ENCODE data around the gene RPL5. TPM values are rescaled to one million over a fixed set of nuclear protein-coding genes. Genes with fewer than 3 reads are reported as not detected.

RPL5 gene
- polyA plus RNA-seq, 4 donors, result 1,004 to 2,638 (median 1,885) TPM

DNA sequence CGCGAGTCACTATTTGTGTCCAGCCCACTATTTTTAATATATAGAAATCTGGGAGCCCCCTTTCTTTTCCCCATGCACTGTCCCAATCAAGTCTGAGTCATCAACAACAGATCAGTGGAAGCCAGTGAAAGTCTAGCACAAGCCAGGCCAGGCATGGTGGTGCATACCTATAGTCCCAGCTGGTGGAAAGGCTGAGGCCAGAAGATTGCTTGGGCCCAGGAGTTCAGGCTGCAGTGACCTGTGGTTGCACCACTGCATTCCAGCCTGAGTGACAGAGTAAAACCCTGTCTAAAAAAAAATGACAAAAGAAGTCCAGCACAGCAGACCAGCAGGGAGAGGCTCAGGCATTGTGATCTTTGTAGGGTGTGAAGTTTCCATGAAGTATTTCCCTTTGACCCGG, 9.0 kb upstream of the RPL5 start:
- H3K4me1 ChIP-seq (ENCODE audit: control insufficient read depth in 3 of 3, insufficient read depth in 2 of 3, low read depth in 1 of 3, low read length in 2 of 3), result peaks cover 0 to 4% (median 0%) of the 10 kb centered on the region in 3 donors
- no peaks in the 10 kb centered on the region for H3K9me3 ChIP-seq (ENCODE audit: control insufficient read depth in 2 of 2, insufficient read depth in 1 of 2, low read depth in 1 of 2, low read length in 1 of 2)
- no peaks in the 10 kb centered on the region for H3K36me3 ChIP-seq (ENCODE audit: control insufficient read depth in 3 of 3, insufficient read depth in 2 of 3, low read depth in 1 of 3, low read length in 3 of 3)
- no peak overlapping the region for H3K27ac ChIP-seq (ENCODE audit: low read depth in 1 of 3, low read length in 2 of 3)
- 59 to 86% (median 83%) methylated on average over 3 of the region's 3 CpGs for WGBS, 3 donors
- DNase-seq (no peak), FAIRE-seq (no peak)
- no peaks in the 10 kb centered on the region for H3K27me3 ChIP-seq (ENCODE audit: control insufficient read depth in 3 of 3, insufficient read depth in 3 of 3, low read length in 3 of 3)
- H3K4me3 ChIP-seq (ENCODE audit: low read depth in 1 of 3, low read length in 3 of 3), result no peak overlapping the region

- no peak for FAIRE-seq
- DNase-seq, result no peak
- 66 to 81% (median 73%) methylated on average over 6 of the region's 6 CpGs for WGBS, 3 donors
- Histone ChIP-seq H3K4me3 (ENCODE audit: low read depth in 1 of 3, low read length in 3 of 3) (no peak overlapping the region), H3K27ac (ENCODE audit: low read depth in 1 of 3, low read length in 2 of 3) (no peak overlapping the region), H3K4me1 (ENCODE audit: control insufficient read depth in 3 of 3, insufficient read depth in 2 of 3, low read depth in 1 of 3, low read length in 2 of 3) (no peaks in the 10 kb centered on the region), H3K36me3 (ENCODE audit: control insufficient read depth in 3 of 3, insufficient read depth in 2 of 3, low read depth in 1 of 3, low read length in 3 of 3) (no peaks in the 10 kb centered on the region), H3K9me3 (ENCODE audit: control insufficient read depth in 2 of 2, insufficient read depth in 1 of 2, low read depth in 1 of 2, low read length in 1 of 2) (no peaks in the 10 kb centered on the region), H3K27me3 (ENCODE audit: control insufficient read depth in 3 of 3, insufficient read depth in 3 of 3, low read length in 3 of 3) (no peaks in the 10 kb centered on the region)
These were observed 5.0 kb upstream of the RPL5 start for GRCh38 chr1:92826792-92827191.

- WGBS, 3 donors, result 46 to 62% (median 48%) methylated on average over 4 of the region's 4 CpGs
- no peak for FAIRE-seq
- Histone ChIP-seq H3K27me3 (ENCODE audit: control insufficient read depth in 3 of 3, insufficient read depth in 3 of 3, low read length in 3 of 3) (no peaks in the 10 kb centered on the region), H3K4me3 (ENCODE audit: low read depth in 1 of 3, low read length in 3 of 3) (no peak overlapping the region), H3K27ac (ENCODE audit: low read depth in 1 of 3, low read length in 2 of 3) (peak overlapping the region in 1 of 3 donors; percentile 20), H3K36me3 (ENCODE audit: control insufficient read depth in 3 of 3, insufficient read depth in 2 of 3, low read depth in 1 of 3, low read length in 3 of 3) (peaks cover 2 to 18% (median 7%) of the 10 kb centered on the region in 3 donors), H3K4me1 (ENCODE audit: control insufficient read depth in 3 of 3, insufficient read depth in 2 of 3, low read depth in 1 of 3, low read length in 2 of 3) (peaks cover 0 to 10% (median 3%) of the 10 kb centered on the region in 3 donors), H3K9me3 (ENCODE audit: control insufficient read depth in 2 of 2, insufficient read depth in 1 of 2, low read depth in 1 of 2, low read length in 1 of 2) (no peaks in the 10 kb centered on the region)
- peak in 1 of 2 donors; percentile 28 for DNase-seq
These were observed 475 bp upstream of the RPL5 start for GRCh38 chr1:92831368-92831761.

DNA sequence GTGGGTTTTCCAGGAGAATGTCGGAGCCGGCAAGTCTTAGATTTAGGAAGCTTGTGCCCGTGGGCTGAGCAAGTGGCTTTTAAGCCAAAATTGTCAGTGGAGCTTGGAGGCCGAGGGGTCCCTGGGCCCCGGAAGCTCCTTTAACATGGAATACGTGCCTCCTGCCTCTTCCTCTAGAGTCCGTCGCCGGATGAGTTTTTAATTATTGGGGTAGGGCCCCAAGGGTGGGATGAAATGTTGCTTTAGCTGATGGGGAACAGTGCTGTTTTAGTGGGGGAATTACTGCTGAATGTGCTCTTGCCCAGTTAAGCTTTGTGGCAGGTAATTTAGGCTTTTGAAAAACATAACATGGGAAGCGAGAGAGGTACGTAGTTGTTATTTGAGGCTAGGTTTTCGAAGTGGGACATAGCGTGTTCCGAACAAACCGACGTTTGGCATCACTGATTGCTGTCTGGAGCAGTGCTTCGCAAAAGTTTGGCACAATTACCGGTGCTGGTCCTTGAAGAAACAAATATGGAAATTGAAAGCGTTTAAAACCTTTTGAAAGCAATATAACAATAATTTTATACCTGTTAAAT, 786 bp downstream of the RPL5 start:
- FAIRE-seq (no peak), DNase-seq (no peak)
- whole genome bisulfite sequencing, 3 donors, result 0 to 1% (median 1%) methylated on average over 19 of the region's 19 CpGs
- Histone ChIP-seq H3K27ac (ENCODE audit: low read depth in 1 of 3, low read length in 2 of 3) (peak overlapping the region; percentile 82 to 96 (median 90)), H3K9me3 (ENCODE audit: control insufficient read depth in 2 of 2, insufficient read depth in 1 of 2, low read depth in 1 of 2, low read length in 1 of 2) (no peaks in the 10 kb centered on the region), H3K27me3 (ENCODE audit: control insufficient read depth in 3 of 3, insufficient read depth in 3 of 3, low read length in 3 of 3) (no peaks in the 10 kb centered on the region), H3K4me1 (ENCODE audit: control insufficient read depth in 3 of 3, insufficient read depth in 2 of 3, low read depth in 1 of 3, low read length in 2 of 3) (peaks cover 0 to 10% (median 3%) of the 10 kb centered on the region in 3 donors), H3K4me3 (ENCODE audit: low read depth in 1 of 3, low read length in 3 of 3) (peak overlapping the region; percentile 83 to 99 (median 98)), H3K36me3 (ENCODE audit: control insufficient read depth in 3 of 3, insufficient read depth in 2 of 3, low read depth in 1 of 3, low read length in 3 of 3) (peaks cover 3 to 18% (median 10%) of the 10 kb centered on the region in 3 donors)

DNA sequence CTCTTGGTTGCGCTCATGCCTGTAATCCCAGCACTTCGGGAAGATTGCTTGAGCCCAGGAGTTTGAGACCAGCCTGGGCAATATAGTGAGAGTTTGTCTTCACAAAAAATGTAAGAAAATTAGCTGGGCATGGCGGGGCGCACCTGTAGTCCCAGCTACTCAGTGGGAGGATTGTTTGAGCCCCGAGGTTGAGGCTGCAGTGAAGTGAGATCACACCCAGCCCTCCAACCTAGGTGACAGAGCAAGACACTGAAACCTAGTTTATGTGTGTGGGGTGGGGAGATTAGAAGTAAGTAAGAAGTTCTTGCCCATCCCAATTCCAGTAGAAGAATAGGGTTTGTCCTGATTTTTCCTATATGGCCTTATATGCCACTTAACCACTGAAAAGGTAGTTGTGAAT, 2.0 kb downstream of the RPL5 start:
- Histone ChIP-seq H3K4me3 (ENCODE audit: low read depth in 1 of 3, low read length in 3 of 3) (peak overlapping the region in 2 of 3 donors; percentile 37 to 83), H3K27me3 (ENCODE audit: control insufficient read depth in 3 of 3, insufficient read depth in 3 of 3, low read length in 3 of 3) (no peaks in the 10 kb centered on the region), H3K27ac (ENCODE audit: low read depth in 1 of 3, low read length in 2 of 3) (no peak overlapping the region), H3K4me1 (ENCODE audit: control insufficient read depth in 3 of 3, insufficient read depth in 2 of 3, low read depth in 1 of 3, low read length in 2 of 3) (peaks cover 0 to 10% (median 3%) of the 10 kb centered on the region in 3 donors), H3K36me3 (ENCODE audit: control insufficient read depth in 3 of 3, insufficient read depth in 2 of 3, low read depth in 1 of 3, low read length in 3 of 3) (peaks cover 8 to 19% (median 10%) of the 10 kb centered on the region in 3 donors), H3K9me3 (ENCODE audit: control insufficient read depth in 2 of 2, insufficient read depth in 1 of 2, low read depth in 1 of 2, low read length in 1 of 2) (no peaks in the 10 kb centered on the region)
- WGBS, 3 donors, result 19 to 46% (median 21%) methylated on average over 5 of the region's 5 CpGs
- FAIRE-seq (no peak), DNase-seq (no peak)

GRCh38 chr1:92834617-92835016, 2.8 kb downstream of the RPL5 start:
- no peak for DNase-seq
- H3K27me3 ChIP-seq (ENCODE audit: control insufficient read depth in 3 of 3, insufficient read depth in 3 of 3, low read length in 3 of 3), result no peaks in the 10 kb centered on the region
- WGBS, 3 donors, result 58 to 63% (median 61%) methylated on average over 5 of the region's 5 CpGs
- no peak overlapping the region for H3K27ac ChIP-seq (ENCODE audit: low read depth in 1 of 3, low read length in 2 of 3)
- peaks cover 3 to 10% (median 3%) of the 10 kb centered on the region in 3 donors for H3K4me1 ChIP-seq (ENCODE audit: control insufficient read depth in 3 of 3, insufficient read depth in 2 of 3, low read depth in 1 of 3, low read length in 2 of 3)
- H3K9me3 ChIP-seq (ENCODE audit: control insufficient read depth in 2 of 2, insufficient read depth in 1 of 2, low read depth in 1 of 2, low read length in 1 of 2), result no peaks in the 10 kb centered on the region
- FAIRE-seq, result no peak
- no peak overlapping the region for H3K4me3 ChIP-seq (ENCODE audit: low read depth in 1 of 3, low read length in 3 of 3)
- H3K36me3 ChIP-seq (ENCODE audit: control insufficient read depth in 3 of 3, insufficient read depth in 2 of 3, low read depth in 1 of 3, low read length in 3 of 3), result peaks cover 10 to 23% (median 10%) of the 10 kb centered on the region in 3 donors

DNA sequence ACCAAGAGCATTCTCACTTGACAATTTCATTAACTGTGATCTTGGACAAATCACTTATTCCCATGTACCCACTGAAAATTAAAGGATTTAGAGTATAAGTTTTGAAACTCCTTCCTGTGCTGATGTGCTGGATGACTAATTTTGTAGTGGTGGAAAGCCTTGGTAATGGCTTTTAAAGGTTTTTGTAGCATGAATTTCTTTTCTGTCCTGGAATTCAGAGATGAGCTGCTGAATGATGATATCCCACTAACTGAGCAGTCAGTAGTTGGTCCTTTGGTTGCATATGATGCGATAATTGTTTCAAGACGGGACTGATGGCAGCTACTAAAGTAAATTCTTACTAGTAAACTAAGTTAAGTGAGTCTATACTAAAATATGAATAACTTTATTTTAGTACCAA, 5.2 kb downstream of the RPL5 start:
- no peak for FAIRE-seq
- WGBS, 3 donors, result 82 to 89% (median 84%) methylated on average over 2 of the region's 2 CpGs
- no peaks in the 10 kb centered on the region for H3K27me3 ChIP-seq (ENCODE audit: control insufficient read depth in 3 of 3, insufficient read depth in 3 of 3, low read length in 3 of 3)

DNA sequence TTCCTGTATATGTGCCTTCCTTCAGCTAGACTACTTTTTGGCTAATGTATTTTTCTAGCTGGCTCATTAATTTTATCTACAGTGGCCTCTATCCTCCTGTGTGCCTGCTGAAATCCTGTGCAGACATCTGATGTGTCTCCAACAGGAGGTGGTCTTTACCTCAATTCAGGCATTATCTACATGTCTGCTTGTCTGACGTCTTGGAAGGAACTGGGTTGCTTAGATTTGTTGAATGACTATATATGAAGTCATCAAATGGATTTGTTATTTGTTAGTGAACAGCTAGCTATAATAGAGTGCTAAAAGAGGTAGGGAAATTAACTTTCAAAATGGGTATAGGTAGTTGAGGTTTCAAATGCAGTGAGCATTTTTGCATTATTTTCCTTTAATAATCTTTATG, 6.7 kb downstream of the RPL5 start:
- no peaks in the 10 kb centered on the region for H3K27me3 ChIP-seq (ENCODE audit: control insufficient read depth in 3 of 3, insufficient read depth in 3 of 3, low read length in 3 of 3)
- no peak for FAIRE-seq
- H3K4me1 ChIP-seq (ENCODE audit: control insufficient read depth in 3 of 3, insufficient read depth in 2 of 3, low read depth in 1 of 3, low read length in 2 of 3), result peaks cover 3 to 9% (median 3%) of the 10 kb centered on the region in 3 donors
- no peak overlapping the region for H3K27ac ChIP-seq (ENCODE audit: low read depth in 1 of 3, low read length in 2 of 3)
- H3K9me3 ChIP-seq (ENCODE audit: control insufficient read depth in 2 of 2, insufficient read depth in 1 of 2, low read depth in 1 of 2, low read length in 1 of 2), result no peaks in the 10 kb centered on the region
- peaks cover 22 to 31% (median 26%) of the 10 kb centered on the region in 3 donors for H3K36me3 ChIP-seq (ENCODE audit: control insufficient read depth in 3 of 3, insufficient read depth in 2 of 3, low read depth in 1 of 3, low read length in 3 of 3)
- no peak for DNase-seq
- 0 to 24% (median 0%) methylated on average over 1 of the region's 1 CpG for WGBS, 3 donors
- H3K4me3 ChIP-seq (ENCODE audit: low read depth in 1 of 3, low read length in 3 of 3), result no peak overlapping the region

More for the DNA sequence above, 5.2 kb downstream of the RPL5 start:
- no peak for DNase-seq
- Histone ChIP-seq H3K27ac (ENCODE audit: low read depth in 1 of 3, low read length in 2 of 3) (no peak overlapping the region), H3K4me1 (ENCODE audit: control insufficient read depth in 3 of 3, insufficient read depth in 2 of 3, low read depth in 1 of 3, low read length in 2 of 3) (peaks cover 3 to 10% (median 3%) of the 10 kb centered on the region in 3 donors), H3K36me3 (ENCODE audit: control insufficient read depth in 3 of 3, insufficient read depth in 2 of 3, low read depth in 1 of 3, low read length in 3 of 3) (peaks cover 19 to 33% (median 22%) of the 10 kb centered on the region in 3 donors), H3K9me3 (ENCODE audit: control insufficient read depth in 2 of 2, insufficient read depth in 1 of 2, low read depth in 1 of 2, low read length in 1 of 2) (no peaks in the 10 kb centered on the region), H3K4me3 (ENCODE audit: low read depth in 1 of 3, low read length in 3 of 3) (no peak overlapping the region)

- DNase-seq, result no peak
- Histone ChIP-seq H3K36me3 (ENCODE audit: control insufficient read depth in 3 of 3, insufficient read depth in 2 of 3, low read depth in 1 of 3, low read length in 3 of 3) (peaks cover 24 to 30% (median 28%) of the 10 kb centered on the region in 3 donors), H3K4me3 (ENCODE audit: low read depth in 1 of 3, low read length in 3 of 3) (no peak overlapping the region), H3K9me3 (ENCODE audit: control insufficient read depth in 2 of 2, insufficient read depth in 1 of 2, low read depth in 1 of 2, low read length in 1 of 2) (no peaks in the 10 kb centered on the region), H3K27me3 (ENCODE audit: control insufficient read depth in 3 of 3, insufficient read depth in 3 of 3, low read length in 3 of 3) (no peaks in the 10 kb centered on the region), H3K27ac (ENCODE audit: low read depth in 1 of 3, low read length in 2 of 3) (no peak overlapping the region), H3K4me1 (ENCODE audit: control insufficient read depth in 3 of 3, insufficient read depth in 2 of 3, low read depth in 1 of 3, low read length in 2 of 3) (peaks cover 0 to 4% (median 3%) of the 10 kb centered on the region in 3 donors)
- FAIRE-seq, result no peak
- 57 to 67% (median 60%) methylated on average over 2 of the region's 2 CpGs for WGBS, 3 donors
These were observed 7.6 kb downstream of the RPL5 start for GRCh38 chr1:92839442-92839841.
